Fibroblast of lung (primary cell): ENCODE data around the gene CDK6. TPM values are rescaled to one million over a fixed set of nuclear protein-coding genes. Genes with fewer than 3 reads are reported as not detected.

Experiments
- DNase-seq, 2 donors: peaks; one replicate each; pipeline versions ENCODE4 v3.0.0 to v3.0.0-alpha.2; 2010; ENCODE audit warnings: low read depth in 2 of 2
- H2AFZ ChIP-seq: 2 replicates; pipeline ENCODE4 v1.5.1; 2012; ENCODE audit warnings: low read length, control low read depth, inconsistent platforms
- H3K27ac ChIP-seq: 2 replicates; pipeline ENCODE4 v1.5.1; 2011; ENCODE audit warnings: low read length, control low read depth; ENCODE audit not compliant: insufficient read depth
- H3K27me3 ChIP-seq: 2 replicates; pipeline ENCODE4 v1.5.1; 2011; ENCODE audit warnings: mild to moderate bottlenecking, low read length; ENCODE audit not compliant: control insufficient read depth, insufficient read depth
- H3K36me3 ChIP-seq: 2 replicates; pipeline ENCODE4 v1.5.1; 2011; ENCODE audit warnings: low read length; ENCODE audit not compliant: control insufficient read depth, insufficient read depth
- H3K4me1 ChIP-seq: 2 replicates; pipeline ENCODE4 v1.5.1; 2011; ENCODE audit warnings: low read length; ENCODE audit not compliant: control insufficient read depth, insufficient read depth; ENCODE audit errors: extremely low read depth
- H3K4me2 ChIP-seq: 2 replicates; pipeline ENCODE4 v1.5.1; 2011; ENCODE audit warnings: low read length, control low read depth; ENCODE audit not compliant: insufficient read depth; ENCODE audit errors: extremely low read depth
- H3K4me3 ChIP-seq, 4 experiments: fragments of 200-600 bp in 1 of 4; sonication (generic) in 1 of 4; replicated peaks in 1 of 4; 2 replicates each; pipeline ENCODE4 v1.5.1; 2011 to 2016; ENCODE audit warnings: low read length in 4 of 4, low read depth in 3 of 4, mild to moderate bottlenecking in 3 of 4, control low read depth in 2 of 4, inconsistent platforms in 1 of 4, mixed read lengths in 1 of 4; ENCODE audit not compliant: insufficient read depth in 1 of 4; ENCODE audit errors: control extremely low read depth in 1 of 4
- H3K79me2 ChIP-seq: 2 replicates; pipeline ENCODE4 v1.5.1; 2012; ENCODE audit warnings: mild to moderate bottlenecking, low read length, inconsistent platforms; ENCODE audit not compliant: control insufficient read depth, insufficient read depth
- H3K9ac ChIP-seq: 2 replicates; pipeline ENCODE4 v1.5.1; 2011; ENCODE audit warnings: mild to moderate bottlenecking, low read length, control low read depth; ENCODE audit not compliant: insufficient read depth
- H3K9me3 ChIP-seq: 2 replicates; pipeline ENCODE4 v1.5.1; 2012; ENCODE audit warnings: low read depth, low read length; ENCODE audit not compliant: control insufficient read depth, insufficient read depth
- H4K20me1 ChIP-seq: 2 replicates; pipeline ENCODE4 v1.5.1; 2011; ENCODE audit warnings: low read length; ENCODE audit not compliant: control insufficient read depth, insufficient read depth; ENCODE audit errors: extremely low read depth
- EZH2 ChIP-seq: IDR thresholded peaks from 2 replicates; pipeline ENCODE4 v1.5.1; 2012; ENCODE audit warnings: low read length, control low read depth, mild to moderate bottlenecking; ENCODE audit errors: missing control alignments
- polyA plus RNA-seq, 2 donors: library from polyadenylated mRNA; depleted of rRNA in 1 of 2; stranded (reverse) in 1 of 2; unstranded in 1 of 2; fragments of >200 nt; gene quantifications; 2 replicates each; pipeline ENCODE4 v1.2.1, GENCODE V29; 2011 to 2012; ENCODE audit warnings: missing spikeins in 1 of 2
- total RNA-seq: library from RNA; depleted of rRNA; stranded (reverse); fragments of >200 nt; gene quantifications from 2 replicates; pipeline ENCODE4 v1.2.1, GENCODE V29; 2014
- TF ChIP-seq, protein P1 (sequence below), 2 donors: IDR thresholded peaks in 1 of 2; conservative IDR thresholded peaks in 1 of 2; 1 replicate in 1 of 2; 2 replicates in 1 of 2; pipeline ENCODE4 v1.5.1; 2011 to 2012; ENCODE audit warnings: low read length in 2 of 2, control low read depth in 1 of 2, inconsistent platforms in 1 of 2, low read depth in 1 of 2, mild to moderate bottlenecking in 1 of 2

Gene CDK6
- total and polyA plus RNA-seq, 2 donors (not counting 1 experiment from before 2014, with no cell fraction given): 17.8 to 19.2 TPM

GRCh38 chr7:92784935-92785334, 51.4 kb downstream of the CDK6 start:
- no peak for DNase-seq
- no peaks in the 10 kb centered on the region for H3K27me3 ChIP-seq
- no peaks in the 10 kb centered on the region for H3K36me3 ChIP-seq
- H3K9me3 ChIP-seq: no peaks in the 10 kb centered on the region
- H3K4me1 ChIP-seq: peaks cover 10% of the 10 kb centered on the region
- H3K9ac ChIP-seq: no peak overlapping the region
- H4K20me1 ChIP-seq: no peaks in the 10 kb centered on the region
- TF ChIP-seq EZH2: no peak
- TF ChIP-seq, protein P1, sequence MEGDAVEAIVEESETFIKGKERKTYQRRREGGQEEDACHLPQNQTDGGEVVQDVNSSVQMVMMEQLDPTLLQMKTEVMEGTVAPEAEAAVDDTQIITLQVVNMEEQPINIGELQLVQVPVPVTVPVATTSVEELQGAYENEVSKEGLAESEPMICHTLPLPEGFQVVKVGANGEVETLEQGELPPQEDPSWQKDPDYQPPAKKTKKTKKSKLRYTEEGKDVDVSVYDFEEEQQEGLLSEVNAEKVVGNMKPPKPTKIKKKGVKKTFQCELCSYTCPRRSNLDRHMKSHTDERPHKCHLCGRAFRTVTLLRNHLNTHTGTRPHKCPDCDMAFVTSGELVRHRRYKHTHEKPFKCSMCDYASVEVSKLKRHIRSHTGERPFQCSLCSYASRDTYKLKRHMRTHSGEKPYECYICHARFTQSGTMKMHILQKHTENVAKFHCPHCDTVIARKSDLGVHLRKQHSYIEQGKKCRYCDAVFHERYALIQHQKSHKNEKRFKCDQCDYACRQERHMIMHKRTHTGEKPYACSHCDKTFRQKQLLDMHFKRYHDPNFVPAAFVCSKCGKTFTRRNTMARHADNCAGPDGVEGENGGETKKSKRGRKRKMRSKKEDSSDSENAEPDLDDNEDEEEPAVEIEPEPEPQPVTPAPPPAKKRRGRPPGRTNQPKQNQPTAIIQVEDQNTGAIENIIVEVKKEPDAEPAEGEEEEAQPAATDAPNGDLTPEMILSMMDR (conservative IDR thresholded peaks at IDR 0.05 in 1 of 2, IDR thresholded peaks at IDR 0.05 in 1 of 2; ENCODE audit: low read depth in 1 of 2, low read length in 2 of 2): no peak
- peaks cover 58% of the 10 kb centered on the region for H3K79me2 ChIP-seq
- H3K4me3 ChIP-seq: no peak overlapping the region
- no peak overlapping the region for H3K27ac ChIP-seq
- H2AFZ ChIP-seq: no peak overlapping the region
- no peak overlapping the region for H3K4me2 ChIP-seq

DNA sequence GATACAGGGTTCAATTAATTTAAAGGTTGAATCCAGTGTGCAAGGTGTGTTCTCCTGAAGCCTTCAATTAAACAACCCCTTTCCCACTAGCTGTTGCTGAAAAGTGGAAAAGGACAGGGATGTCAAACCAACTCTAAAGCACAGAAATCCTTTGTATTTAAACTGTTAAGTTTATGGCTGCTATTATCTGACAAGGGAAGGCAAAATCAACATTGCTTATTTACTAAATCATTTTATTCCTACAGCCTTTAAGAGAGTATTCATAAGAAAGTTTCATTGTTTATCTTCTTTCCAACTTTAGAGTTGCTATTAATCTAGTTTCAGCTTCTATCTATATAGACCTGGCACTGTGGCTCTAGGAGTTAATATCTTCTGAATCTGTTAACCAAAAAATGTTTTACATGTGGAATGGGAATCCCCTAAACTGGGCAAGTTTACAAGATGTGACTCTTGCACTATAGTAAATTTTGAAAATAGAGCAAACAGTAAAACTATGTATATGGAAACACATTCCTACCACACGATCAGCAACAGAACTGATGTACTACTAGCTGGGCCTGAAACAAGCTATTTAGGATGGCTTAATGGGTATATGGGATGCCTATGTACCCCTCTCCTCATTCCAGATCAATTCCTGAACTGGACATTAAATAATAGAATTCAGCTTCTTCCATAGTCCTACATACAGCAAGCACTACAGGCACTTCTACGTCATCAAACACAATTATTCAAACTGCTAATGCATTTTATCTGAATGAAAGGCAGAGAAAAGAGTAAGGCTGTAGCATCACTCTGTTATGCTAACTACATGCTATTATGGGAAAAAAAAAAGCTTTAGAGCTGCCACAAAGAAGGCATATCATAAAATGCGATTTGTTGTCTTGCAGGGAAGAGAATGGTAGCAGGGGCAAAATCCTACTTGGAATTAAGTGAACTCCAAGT, 52.8 kb downstream of the CDK6 start:
- no peak overlapping the region for H3K4me3 ChIP-seq
- H3K9ac ChIP-seq: no peak overlapping the region
- TF ChIP-seq, protein P1 (conservative IDR thresholded peaks at IDR 0.05 in 1 of 2, IDR thresholded peaks at IDR 0.05 in 1 of 2; ENCODE audit: low read depth in 1 of 2, low read length in 2 of 2): no peak
- TF ChIP-seq EZH2: no peak
- H3K4me1 ChIP-seq: peaks cover 10% of the 10 kb centered on the region
- no peaks in the 10 kb centered on the region for H3K36me3 ChIP-seq
- H4K20me1 ChIP-seq: no peaks in the 10 kb centered on the region
- peaks cover 52% of the 10 kb centered on the region for H3K79me2 ChIP-seq
- H3K4me2 ChIP-seq: no peak overlapping the region
- H3K27ac ChIP-seq: no peak overlapping the region
- H3K9me3 ChIP-seq: no peaks in the 10 kb centered on the region
- no peak for DNase-seq
- H3K27me3 ChIP-seq: no peaks in the 10 kb centered on the region
- H2AFZ ChIP-seq: no peak overlapping the region

DNA sequence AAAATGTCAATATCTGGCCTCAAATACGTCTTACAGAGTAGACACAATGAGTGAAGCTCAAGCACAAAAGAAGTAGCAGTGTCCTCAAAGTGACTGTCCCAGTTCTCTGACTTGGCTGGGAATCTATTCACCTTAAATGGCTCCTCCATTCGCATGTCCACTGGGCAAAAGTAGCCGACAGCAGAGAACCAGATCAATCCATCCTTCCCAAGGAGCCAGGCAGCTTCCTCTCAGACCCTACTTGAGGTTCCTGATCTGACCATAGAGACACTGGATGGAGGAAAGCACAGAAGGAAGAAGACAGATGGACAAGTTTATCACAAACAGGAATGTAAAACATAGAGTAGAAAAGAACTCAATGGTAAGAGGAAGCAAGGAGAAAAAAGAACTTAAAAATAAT, 53.5 kb downstream of the CDK6 start:
- Histone ChIP-seq H2AFZ (no peak overlapping the region), H3K4me2 (no peak overlapping the region)

More for the DNA sequence above, 53.5 kb downstream of the CDK6 start:
- no peaks in the 10 kb centered on the region for H3K36me3 ChIP-seq
- no peak overlapping the region for H3K9ac ChIP-seq
- H3K27me3 ChIP-seq: no peaks in the 10 kb centered on the region
- no peak for TF ChIP-seq EZH2
- TF ChIP-seq, protein P1 (conservative IDR thresholded peaks at IDR 0.05 in 1 of 2, IDR thresholded peaks at IDR 0.05 in 1 of 2; ENCODE audit: low read depth in 1 of 2, low read length in 2 of 2): no peak
- H3K27ac ChIP-seq: no peak overlapping the region
- no peaks in the 10 kb centered on the region for H3K9me3 ChIP-seq
- peaks cover 10% of the 10 kb centered on the region for H3K4me1 ChIP-seq
- DNase-seq: no peak
- H3K79me2 ChIP-seq: peaks cover 47% of the 10 kb centered on the region
- H4K20me1 ChIP-seq: no peaks in the 10 kb centered on the region
- no peak overlapping the region for H3K4me3 ChIP-seq
